Loucy (cell line): ENCODE results near the gene DGKI.

ENCODE experiments used
- H2AFZ ChIP-seq: fragments of 200-600 bp; sonication (generic); 2 replicates; pipeline ENCODE4 v1.6.0; 2016; ENCODE audit warnings: antibody characterized with exemption, mild to moderate bottlenecking, low read length, moderate library complexity
- H3F3A ChIP-seq: fragments of 200-600 bp; 2 replicates; pipeline ENCODE4 v1.6.0; 2016; ENCODE audit warnings: antibody characterized with exemption, low read depth, mild to moderate bottlenecking
- H3K27me3 ChIP-seq: fragments of 200-600 bp; sonication (generic); 2 replicates; pipeline ENCODE4 v1.6.1; 2014; ENCODE audit warnings: low read length, mild to moderate bottlenecking; ENCODE audit not compliant: insufficient read depth, poor library complexity, severe bottlenecking
- H3K36me3 ChIP-seq: fragments of 200-600 bp; sonication (generic); 2 replicates; pipeline ENCODE4 v1.6.1; 2016; ENCODE audit warnings: low read length; ENCODE audit not compliant: insufficient read depth
- H3K4me1 ChIP-seq: fragments of 200-600 bp; sonication (generic); 2 replicates; pipeline ENCODE4 v1.5.1; 2014; ENCODE audit warnings: low read length, mild to moderate bottlenecking; ENCODE audit not compliant: insufficient read depth, poor library complexity, severe bottlenecking
- H3K4me2 ChIP-seq: fragments of 200-600 bp; sonication (generic); 2 replicates; pipeline ENCODE4 v1.6.0; 2014; ENCODE audit warnings: antibody characterized with exemption, low read length, low read depth, mild to moderate bottlenecking; ENCODE audit not compliant: poor library complexity, severe bottlenecking
- H3K4me3 ChIP-seq: fragments of 200-600 bp; sonication (generic); 2 replicates; pipeline ENCODE4 v1.5.1; 2014; ENCODE audit warnings: low read length, mild to moderate bottlenecking, mixed read lengths; ENCODE audit not compliant: poor library complexity, severe bottlenecking
- H3K79me2 ChIP-seq: fragments of 200-600 bp; sonication (generic); 2 replicates; pipeline ENCODE4 v1.6.1; 2014; ENCODE audit warnings: low read length; ENCODE audit not compliant: insufficient read depth
- H3K9ac ChIP-seq: fragments of 200-600 bp; sonication (generic); 2 replicates; pipeline ENCODE4 v1.6.0; 2014; ENCODE audit warnings: mild to moderate bottlenecking, low read depth, low read length, moderate library complexity; ENCODE audit not compliant: poor library complexity, severe bottlenecking
- H3K9me2 ChIP-seq: fragments of 200-600 bp; sonication (generic); replicated peaks from 2 replicates; pipeline ENCODE4 v1.6.1; 2016; ENCODE audit warnings: low read depth, low read length, mixed read lengths
- H3K9me3 ChIP-seq: fragments of 200-600 bp; sonication (generic); 2 replicates; pipeline ENCODE4 v1.6.1; 2014; ENCODE audit warnings: mild to moderate bottlenecking, antibody characterized with exemption, low read length, low read depth; ENCODE audit not compliant: insufficient read depth
- H4K20me1 ChIP-seq: fragments of 200-600 bp; sonication (generic); 2 replicates; pipeline ENCODE4 v1.6.0; 2014; ENCODE audit warnings: antibody characterized with exemption, low read length, mild to moderate bottlenecking; ENCODE audit not compliant: insufficient read depth, poor library complexity, severe bottlenecking
- CTCF ChIP-seq: fragments of 200-600 bp; sonication (generic); conservative IDR thresholded peaks from 2 replicates; pipeline ENCODE4 v1.5.1; 2014; ENCODE audit warnings: mild to moderate bottlenecking, antibody characterized with exemption, low read length
- EZH2phosphoT487 ChIP-seq: fragments of 200-600 bp; IDR thresholded peaks from 2 replicates; pipeline ENCODE4 v1.6.1; 2018; ENCODE audit warnings: antibody characterized with exemption, mild to moderate bottlenecking, moderate library complexity, borderline replicate concordance

Gene DGKI

GRCh38 chr7:137847568-137848050 lies 835 bp upstream of the DGKI start:
- H3K4me2 ChIP-seq: no peak overlapping the region
- H3K4me3 ChIP-seq: no peak overlapping the region
- no peak overlapping the region for H3K9ac ChIP-seq
- H3K36me3 ChIP-seq: no peaks in the 10 kb centered on the region
- H3K27me3 ChIP-seq: no peaks in the 10 kb centered on the region
- no peaks in the 10 kb centered on the region for H3K9me3 ChIP-seq
- no peaks in the 10 kb centered on the region for H3F3A ChIP-seq
- no peaks in the 10 kb centered on the region for H4K20me1 ChIP-seq
- no peaks in the 10 kb centered on the region for H3K4me1 ChIP-seq
- H2AFZ ChIP-seq: no peak overlapping the region
- H3K79me2 ChIP-seq: no peaks in the 10 kb centered on the region
- TF ChIP-seq CTCF: no peak
- TF ChIP-seq EZH2phosphoT487: no peak
- no peaks in the 10 kb centered on the region for H3K9me2 ChIP-seq

GRCh38 chr7:137846549-137846826 lies 286 bp downstream of the DGKI start:
- TF ChIP-seq CTCF (no peak), EZH2phosphoT487 (no peak)
- H3K9me2 ChIP-seq: no peaks in the 10 kb centered on the region
- H3K4me3 ChIP-seq: no peak overlapping the region
- H3K9ac ChIP-seq: no peak overlapping the region
- no peaks in the 10 kb centered on the region for H3K9me3 ChIP-seq
- no peaks in the 10 kb centered on the region for H3K27me3 ChIP-seq
- H3K4me2 ChIP-seq: no peak overlapping the region
- H3K4me1 ChIP-seq: no peaks in the 10 kb centered on the region
- H3K79me2 ChIP-seq: no peaks in the 10 kb centered on the region
- no peaks in the 10 kb centered on the region for H4K20me1 ChIP-seq
- H3F3A ChIP-seq: no peaks in the 10 kb centered on the region
- no peaks in the 10 kb centered on the region for H3K36me3 ChIP-seq
- H2AFZ ChIP-seq: no peak overlapping the region

- Histone ChIP-seq H3K9me3 (no peaks in the 10 kb centered on the region), H4K20me1 (no peaks in the 10 kb centered on the region), H3K27me3 (no peaks in the 10 kb centered on the region), H3K4me3 (no peak overlapping the region), H3K4me2 (no peak overlapping the region), H2AFZ (no peak overlapping the region), H3K79me2 (no peaks in the 10 kb centered on the region), H3F3A (no peaks in the 10 kb centered on the region), H3K36me3 (no peaks in the 10 kb centered on the region), H3K9me2 (no peaks in the 10 kb centered on the region), H3K9ac (no peak overlapping the region), H3K4me1 (no peaks in the 10 kb centered on the region)
- no peak for TF ChIP-seq EZH2phosphoT487
- TF ChIP-seq CTCF: no peak
Observed at GRCh38 chr7:137844677-137845425, 1.9 kb downstream of the DGKI start.
